Tibial nerve (tissue), 3 donors: ENCODE measurements around the gene MYO6.

ENCODE experiments used
- CTCF ChIP-seq, 5 experiments: fragments of 200-600 bp in 3 of 5; fragments of 450-650 bp in 2 of 5; sonication (generic) in 3 of 5; IDR thresholded peaks; one replicate each; pipeline ENCODE4 v1.5.1; 2016 to 2019; ENCODE audit warnings: antibody characterized with exemption in 5 of 5, mild to moderate bottlenecking in 3 of 5, moderate library complexity in 2 of 5
- POLR2A ChIP-seq, 2 donors: fragments of 450-650 bp; IDR thresholded peaks; one replicate each; pipeline ENCODE4 v1.6.1; 2017; ENCODE audit warnings: antibody characterized with exemption in 2 of 2, mild to moderate bottlenecking in 2 of 2, moderate library complexity in 2 of 2

DNA sequence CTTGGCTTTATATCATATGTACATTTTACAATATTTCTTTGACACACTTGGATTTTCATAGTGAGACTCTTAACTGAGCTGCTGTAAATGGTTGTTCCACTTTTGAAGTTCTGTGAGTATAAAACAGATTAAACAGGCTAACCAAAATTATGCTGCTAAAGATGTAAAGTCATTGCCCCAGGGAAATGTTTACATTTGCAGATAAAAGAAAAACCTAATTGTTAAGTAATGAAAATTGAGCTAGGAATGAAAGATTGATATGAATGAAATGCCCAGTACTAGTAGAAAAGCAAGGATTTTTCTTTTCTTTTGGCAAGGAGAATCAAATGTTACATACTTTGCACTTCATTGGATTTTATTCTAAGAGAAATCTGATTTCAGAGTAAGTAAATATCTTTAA is 164.0 kb downstream of the MYO6 start:
- TF ChIP-seq CTCF (IDR thresholded peaks at IDR 0.05) (no peak), POLR2A (IDR thresholded peaks at IDR 0.05) (no peak)
